Right ventricle myocardium superior (tissue), 1 donor: ENCODE measurements around the gene ATP11A. TPM values are rescaled to one million over a fixed set of nuclear protein-coding genes. Genes with fewer than 3 reads are reported as not detected.
"Not testable (repeated sequence)": the region's sequence is repeated elsewhere in the genome, so short reads cannot be mapped to it uniquely, and the experiment has no call there.

Source experiments
- ATAC-seq: fragments of 200-7000 bp; cut with Tn5 transposase; one replicate; pipeline ENCODE4 v1.9.1; 2020; ENCODE audit warnings: mild to moderate bottlenecking; ENCODE audit not compliant: poor library complexity
- DNase-seq: peaks from one replicate; pipeline ENCODE4 v3.0.0-alpha.2; 2020
- intact Hi-C: fragments of 100-400 bp; cut with DNase I; formaldehyde crosslinking; loops from one replicate; pipeline ENCODE4 v1.11.2; 2022
- total RNA-seq: library from RNA; stranded (reverse); fragmentation: NEBNext Ultra II Directional; extraction: Animal tissue kit (Norgen Biotek cat#: 25700); gene quantifications from one replicate; pipeline ENCODE4 v1.2.1, GENCODE V29; 2021
- donor health status: DM: no; HTN: yes; CAD: no; lungs with severe emphysema.

Gene ATP11A
- total RNA-seq, 1 donor from 2014 or later = 73.6 TPM

DNA sequence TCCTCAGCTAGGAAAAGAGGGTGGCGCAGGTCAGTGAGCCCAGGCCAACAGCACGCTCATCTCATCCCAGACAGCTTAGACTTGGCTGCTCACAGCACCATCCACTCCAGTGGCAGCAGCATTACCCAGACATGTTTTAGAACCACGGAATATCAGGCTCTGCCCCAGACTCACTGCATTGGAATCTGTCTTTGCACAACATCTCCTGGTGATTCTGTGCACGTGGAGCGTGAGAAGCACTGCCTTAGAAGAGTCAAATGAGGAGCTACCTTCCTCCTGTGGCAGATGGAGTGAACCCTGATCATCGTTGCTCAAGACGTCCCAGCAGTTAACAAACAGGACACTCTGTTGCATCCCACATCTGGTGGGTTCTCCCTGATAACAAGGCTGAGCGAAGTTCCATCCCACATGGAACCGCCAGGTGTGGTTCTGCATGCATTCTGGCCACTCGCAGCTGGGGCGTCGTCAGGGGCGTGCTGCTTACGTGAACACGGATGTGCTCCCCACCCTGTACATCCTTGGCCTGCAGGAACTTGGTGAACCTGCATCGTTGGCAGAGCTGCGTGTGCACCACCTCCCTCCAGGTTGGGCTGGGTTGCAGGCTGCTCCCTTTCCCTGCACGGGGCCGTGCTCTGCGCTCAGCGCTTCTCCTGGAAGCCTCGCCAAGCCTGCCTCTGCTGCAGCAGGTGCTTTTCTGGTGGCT is 25.2 kb upstream of the ATP11A start:
- intact Hi-C loops = no loop called here
- ATAC-seq (no peak), DNase-seq (no peak)

DNA sequence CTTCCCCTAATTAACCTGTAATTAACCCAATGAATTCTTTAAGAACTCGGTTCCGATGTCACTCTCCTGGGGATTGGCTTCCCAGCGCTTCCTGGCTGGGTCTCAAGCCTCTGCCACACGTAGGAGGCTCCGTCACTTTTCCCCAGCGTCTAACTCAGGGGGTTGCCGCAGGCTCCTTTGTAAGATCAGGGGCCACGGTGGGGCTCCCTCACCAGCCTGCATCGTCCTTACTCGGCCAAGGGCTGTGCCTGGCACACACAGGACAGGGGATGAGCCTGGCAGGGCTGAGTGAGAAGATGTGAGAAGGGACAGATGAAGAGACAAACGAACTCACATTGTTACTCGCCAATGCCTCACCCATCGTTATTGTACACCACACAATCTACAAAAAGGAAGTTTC is 20.9 kb upstream of the ATP11A start:
- DNase-seq (no peak), ATAC-seq (no peak)
- intact Hi-C loops = no loop called here

DNA sequence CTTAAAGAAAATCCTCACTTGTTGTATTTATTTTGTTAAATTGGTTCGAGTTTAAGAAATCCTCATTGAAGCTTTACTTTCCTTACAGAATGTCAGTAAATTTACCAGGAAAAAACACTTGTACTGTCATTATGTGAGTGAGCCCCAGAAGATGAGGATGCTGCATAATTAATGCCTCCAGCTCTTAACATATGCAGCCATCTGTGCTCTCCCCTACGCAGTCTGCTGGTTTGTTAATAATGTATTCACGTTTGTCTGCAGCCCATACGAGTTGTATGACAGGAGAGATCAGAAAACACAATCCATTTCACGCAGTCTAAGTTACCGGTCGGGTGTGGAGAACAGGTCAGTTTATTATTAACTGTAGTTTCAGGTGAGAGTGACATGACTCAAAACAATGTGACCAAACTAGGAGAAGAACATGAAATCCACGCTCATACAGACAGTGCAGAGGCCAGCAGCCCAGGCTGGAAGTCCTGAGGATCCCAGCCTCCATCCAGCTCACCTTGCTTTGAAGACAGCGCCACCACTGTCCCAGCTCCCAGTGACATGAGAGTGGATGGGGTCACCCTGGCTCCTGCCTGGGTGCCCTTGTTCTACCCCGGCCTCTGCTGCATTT is 19.8 kb upstream of the ATP11A start:
- DNase-seq (no peak), ATAC-seq (no peak)
- intact Hi-C loops = no loop called here

DNA sequence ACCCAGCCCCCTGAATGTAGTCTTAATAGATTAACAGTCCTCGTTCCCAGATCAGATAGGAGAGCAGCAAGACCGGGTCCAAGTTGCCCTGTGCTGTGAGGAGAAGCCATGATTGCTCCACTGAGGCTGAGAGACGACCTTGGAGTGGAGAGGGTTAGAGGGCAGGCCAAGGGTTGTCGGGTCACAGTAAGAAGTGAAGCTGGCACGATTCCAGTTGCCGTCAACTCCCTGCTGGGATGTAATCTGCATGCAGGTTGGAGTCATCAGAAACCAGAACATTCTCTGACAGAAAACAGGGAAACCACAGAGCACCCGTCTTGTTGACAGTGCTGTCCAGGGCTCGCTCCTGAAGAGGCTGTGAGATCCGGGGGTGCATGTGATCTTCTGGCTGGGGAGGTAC is 19.0 kb upstream of the ATP11A start:
- intact Hi-C loops = no loop called here
- DNase-seq (no peak), ATAC-seq (no peak)

DNA sequence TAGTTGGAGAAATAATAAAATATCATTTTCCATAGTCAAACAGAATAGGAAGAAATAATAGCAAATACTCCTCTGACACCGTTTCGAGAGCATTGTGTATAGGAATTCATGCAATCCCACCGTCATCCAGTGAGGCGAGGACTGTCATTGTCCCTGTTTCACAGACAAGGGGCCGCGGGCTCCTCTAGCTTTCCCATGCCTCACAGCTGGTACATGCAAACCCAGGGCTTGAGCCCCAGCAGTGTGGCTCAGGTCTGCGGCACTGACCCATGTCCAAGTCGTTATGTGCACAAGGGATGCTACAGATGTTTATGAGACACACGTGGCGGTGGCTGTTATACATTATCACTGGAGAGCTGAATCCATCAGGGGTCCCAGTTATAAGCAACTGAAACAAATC is 18.5 kb upstream of the ATP11A start:
- ATAC-seq = no peak
- DNase-seq = no peak
- intact Hi-C loops = no loop called here

DNA sequence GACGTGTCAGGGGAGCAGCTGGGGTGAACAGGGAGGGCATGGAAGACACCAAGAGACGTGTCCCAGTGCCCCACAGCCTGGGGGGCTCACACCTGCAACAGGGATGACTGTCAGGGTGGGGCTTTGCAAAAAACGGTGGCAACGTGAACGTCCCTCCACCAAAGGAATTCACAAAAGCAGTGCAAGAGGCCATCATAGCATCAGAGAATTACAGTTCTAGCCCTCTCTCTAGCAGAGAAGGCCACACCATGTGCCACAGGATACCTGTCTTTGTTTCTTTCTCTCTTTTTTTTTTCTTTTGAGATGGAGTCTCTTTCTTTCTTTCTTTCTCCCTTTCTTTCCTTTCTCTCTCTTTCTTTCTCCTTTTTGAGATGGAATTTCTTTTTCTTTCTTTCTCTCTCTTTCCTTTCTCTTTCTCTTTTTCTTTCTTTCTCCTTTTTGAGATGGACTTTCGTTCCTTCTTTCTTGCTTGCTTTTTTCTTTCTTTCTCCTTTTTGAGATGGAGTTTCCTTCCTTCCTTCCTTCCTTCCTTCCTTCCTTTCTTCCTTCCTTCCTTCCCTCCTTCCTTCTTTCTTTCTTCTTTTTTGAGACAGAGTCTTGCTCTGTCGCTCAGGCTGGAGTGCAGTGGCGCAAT is 17.1 kb upstream of the ATP11A start:
- DNase-seq = no peak
- intact Hi-C loops = no loop called here
- no peak for ATAC-seq

DNA sequence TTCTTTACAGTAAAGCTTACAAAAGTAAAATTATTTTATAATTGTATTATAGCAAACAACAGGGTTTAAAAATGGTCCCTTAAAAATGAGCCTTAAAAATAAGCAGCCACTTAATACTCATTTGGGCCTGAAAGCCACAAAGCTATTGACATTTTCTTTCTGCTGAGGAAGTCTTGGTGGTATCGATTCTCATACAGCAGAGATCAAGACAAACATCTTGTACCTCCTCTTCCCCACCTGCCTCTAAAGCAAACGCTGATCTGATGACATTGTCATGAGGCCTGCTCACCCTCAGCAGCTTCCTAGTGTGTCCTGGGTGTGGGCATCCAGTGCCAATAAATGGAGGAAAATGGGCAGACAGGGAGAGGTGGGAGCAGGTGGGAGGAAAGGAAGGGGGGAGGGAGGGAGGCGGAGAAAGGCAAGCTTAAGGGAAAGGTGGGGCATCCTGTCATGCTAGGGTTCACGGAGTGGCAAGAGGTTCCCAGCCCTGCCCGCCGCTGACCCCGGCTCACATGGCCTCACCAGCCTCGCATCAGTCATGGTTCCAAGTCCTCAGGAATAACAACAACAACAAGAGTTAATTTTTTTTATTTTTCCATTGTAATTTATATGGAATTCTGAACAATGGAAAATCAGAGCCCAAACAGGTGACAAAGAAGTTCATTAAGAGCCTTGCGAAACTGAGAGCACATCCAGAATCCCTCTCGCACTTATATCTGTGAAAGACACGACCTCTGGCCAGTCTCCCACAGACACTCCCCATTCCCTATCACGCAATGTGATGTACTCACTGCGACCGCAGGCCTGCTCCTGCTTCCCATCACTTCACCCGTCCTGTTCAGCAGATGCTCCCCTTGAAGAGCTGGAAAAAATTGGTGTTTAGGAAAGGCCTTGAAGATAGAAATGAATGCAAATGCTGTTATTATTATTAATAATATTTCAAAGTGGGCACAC is 15.1 kb upstream of the ATP11A start:
- intact Hi-C loops = no loop called here
- no peak for DNase-seq
- ATAC-seq = no peak

DNA sequence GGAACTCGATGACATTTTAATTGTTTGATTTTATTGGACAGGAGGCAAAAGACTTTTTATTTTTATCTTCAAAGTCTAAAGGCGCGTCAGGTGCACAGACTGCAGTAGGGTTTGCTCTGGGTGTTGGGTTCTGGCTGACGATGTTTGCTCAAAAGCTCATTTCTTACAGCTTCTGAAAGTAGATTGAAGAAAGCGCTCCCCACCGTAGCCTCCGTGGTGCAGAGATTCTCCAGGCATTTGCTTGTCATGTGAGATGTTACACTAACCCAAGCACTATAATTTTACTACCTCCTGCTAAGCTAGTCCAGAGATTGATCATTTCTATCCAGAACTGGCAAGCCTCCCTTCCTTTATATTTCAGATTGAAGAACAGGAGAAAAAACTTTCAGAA is 14.5 kb upstream of the ATP11A start:
- ATAC-seq = no peak
- intact Hi-C loops = no loop called here
- no peak for DNase-seq

DNA sequence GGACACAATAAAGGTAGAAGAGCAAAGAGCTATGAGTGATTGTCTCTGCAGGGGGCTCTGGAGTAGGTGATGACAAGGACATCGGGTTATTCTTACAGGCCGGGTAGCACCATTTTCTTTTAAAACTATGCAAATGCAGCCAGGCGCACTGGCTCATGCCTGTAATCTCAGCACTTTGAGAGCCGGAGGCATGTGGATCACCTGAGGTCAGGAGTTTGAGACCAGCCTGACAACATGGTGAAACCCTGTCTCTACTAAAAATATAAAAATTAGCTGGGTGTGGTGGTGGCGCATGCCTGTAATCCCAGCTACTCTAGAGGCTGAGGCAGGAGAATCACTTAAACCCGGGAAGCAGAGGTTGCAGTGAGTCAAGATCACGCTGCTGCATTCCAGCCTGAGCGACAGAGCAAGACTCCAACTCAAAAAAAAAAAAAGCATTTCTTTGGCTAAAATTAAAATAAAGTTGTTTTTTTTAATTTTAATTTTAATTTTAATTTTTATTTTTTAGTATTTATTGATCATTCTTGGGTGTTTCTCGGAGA is 12.3 kb upstream of the ATP11A start:
- DNase-seq, intact Hi-C loops, ATAC-seq: not testable (repeated sequence)

DNA sequence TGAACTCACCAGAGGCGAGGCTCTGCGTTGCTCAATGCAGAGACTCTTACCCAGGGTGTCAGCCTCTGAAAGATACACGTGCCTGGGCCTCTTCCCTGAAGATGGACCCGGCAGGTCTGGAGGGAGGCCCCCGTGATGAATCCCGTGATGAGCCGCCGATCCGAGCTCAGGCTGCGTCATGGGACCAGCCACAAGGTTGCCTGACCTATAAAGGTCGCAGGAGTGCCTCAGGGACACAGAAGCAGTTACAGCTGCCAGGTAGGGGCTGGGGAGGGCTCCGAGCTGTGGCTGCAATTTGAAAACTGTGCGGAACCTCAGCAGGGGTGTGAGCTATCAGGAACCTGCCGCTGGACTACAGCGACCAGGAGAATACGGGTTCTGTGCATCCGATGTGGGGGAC is 10.5 kb upstream of the ATP11A start:
- DNase-seq (no peak), ATAC-seq (no peak)
- intact Hi-C loops = no loop called here

DNA sequence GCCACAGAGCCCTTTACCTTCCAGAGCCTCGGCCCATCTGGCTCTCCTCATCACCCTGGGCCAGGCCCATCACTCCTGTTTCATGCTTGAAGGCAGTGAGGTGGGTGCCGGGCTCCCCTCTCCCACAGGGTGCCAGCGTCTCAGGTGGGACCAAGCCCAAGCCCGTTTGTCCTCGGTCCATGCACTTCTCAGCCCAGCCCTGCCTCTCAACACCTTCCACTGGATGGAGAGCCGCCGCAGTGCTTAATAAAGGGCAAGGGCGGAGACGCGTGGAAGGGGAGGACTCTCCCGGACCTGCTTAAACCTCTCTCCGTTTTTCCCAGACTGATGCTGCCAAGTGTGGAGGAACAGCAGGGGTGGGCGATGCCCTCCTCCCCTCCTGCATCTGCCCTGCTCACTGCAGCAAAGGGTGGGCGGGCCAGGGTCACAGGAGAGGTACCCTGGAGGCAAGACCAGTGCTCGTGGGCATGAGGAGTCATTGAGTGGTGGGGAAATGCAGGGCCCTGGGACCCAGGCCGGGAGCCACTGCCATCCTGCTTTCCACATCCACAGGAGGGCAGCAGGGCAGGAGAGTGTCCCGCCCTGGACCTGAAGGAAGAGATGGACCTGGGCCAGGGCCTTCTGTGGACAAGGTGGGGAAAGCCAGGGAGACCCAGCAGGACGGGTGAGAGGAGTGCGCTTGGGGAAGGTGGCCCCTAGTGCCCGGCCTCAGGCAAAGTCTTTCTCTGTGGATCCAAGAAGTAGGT is 9.7 kb upstream of the ATP11A start:
- DNase-seq (no peak), ATAC-seq (no peak)
- intact Hi-C loops = no loop called here

DNA sequence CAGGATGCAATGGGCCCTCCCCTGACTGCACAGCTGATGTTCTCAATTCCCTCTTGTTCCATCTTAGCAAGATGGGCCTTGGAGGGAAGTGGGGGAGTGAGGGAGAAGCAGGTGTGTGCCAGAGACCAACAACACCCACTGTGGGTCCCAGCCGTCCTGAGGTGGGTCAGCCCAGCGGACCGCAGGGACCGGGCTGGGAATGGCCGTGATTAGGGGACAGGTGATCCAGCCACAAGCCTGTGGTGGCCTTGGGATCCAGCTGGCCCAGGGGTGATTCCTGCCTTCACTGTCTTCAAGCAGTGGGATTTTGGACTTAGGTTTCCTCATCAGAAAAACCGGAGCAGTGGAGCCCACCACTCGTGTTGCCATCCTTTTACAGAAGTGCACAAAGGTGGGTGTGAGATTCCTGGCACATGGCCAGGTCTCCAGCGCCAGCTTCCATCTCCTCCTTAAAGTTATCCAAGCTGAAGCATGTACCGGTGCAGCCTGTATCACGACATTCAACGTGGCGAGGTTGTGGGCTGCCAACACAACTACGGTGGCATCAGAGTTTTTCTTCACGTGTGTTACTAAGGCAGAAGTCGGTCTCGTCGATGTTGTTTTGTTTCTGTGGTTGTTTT is 9.0 kb upstream of the ATP11A start:
- DNase-seq (no peak), ATAC-seq (no peak)
- intact Hi-C loops = no loop called here

DNA sequence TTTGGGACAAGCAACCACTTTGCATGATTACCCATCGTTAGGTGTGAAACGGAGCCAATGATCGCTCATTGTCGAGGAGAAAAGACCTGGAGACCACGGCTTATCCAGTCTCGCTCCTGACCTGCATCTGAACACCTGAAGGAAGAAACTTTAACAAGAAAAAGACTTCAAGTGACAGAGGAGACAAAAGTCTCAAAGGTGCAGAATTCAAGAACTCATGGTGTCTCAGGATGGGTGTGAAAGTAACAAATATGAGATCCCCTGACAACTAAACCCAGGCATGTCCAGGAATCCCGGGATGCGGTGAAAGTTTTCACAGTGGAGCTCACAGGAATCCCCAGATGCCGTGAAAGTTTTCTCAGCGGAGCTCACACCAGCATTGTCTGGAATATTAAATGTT is 6.3 kb upstream of the ATP11A start:
- intact Hi-C loops = no loop called here
- DNase-seq (no peak), ATAC-seq (no peak)

DNA sequence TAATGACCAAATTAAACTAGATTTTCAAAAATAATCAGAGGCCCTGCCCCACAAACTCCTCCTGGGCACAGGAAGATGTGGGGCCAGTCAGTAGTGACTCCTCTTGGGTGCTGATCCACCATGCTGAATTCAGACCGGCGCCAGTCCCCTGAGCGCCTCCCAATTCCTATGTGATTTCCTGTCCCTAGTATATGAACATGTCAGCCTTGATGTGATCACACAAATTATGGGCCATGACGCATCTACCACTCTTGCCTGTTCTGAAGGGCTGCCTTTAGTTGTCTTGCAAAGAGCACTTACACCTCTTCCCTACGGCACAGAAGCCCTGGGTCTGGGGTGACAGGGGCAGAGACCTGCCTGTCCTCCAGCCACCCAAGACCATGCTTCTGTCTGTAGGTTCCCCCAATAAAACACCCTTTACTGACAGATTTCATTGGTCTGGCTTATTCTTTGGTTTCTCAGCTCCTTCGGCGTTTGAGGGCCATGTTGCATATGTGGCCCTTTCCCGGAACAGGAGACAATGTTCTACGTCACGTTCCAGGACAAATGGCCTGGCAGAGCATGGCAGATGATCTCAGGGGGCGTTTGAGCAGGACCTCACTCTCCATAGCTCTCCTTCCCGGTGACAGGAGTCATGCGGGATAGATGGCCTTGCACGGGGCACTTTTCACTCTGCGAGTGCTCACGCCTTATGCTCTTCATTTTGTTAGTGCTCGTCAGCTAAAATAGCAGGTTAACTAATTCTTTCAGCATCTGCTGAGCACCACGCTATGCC is 5.6 kb upstream of the ATP11A start:
- no peak for ATAC-seq
- intact Hi-C loops = no loop called here
- DNase-seq = no peak

DNA sequence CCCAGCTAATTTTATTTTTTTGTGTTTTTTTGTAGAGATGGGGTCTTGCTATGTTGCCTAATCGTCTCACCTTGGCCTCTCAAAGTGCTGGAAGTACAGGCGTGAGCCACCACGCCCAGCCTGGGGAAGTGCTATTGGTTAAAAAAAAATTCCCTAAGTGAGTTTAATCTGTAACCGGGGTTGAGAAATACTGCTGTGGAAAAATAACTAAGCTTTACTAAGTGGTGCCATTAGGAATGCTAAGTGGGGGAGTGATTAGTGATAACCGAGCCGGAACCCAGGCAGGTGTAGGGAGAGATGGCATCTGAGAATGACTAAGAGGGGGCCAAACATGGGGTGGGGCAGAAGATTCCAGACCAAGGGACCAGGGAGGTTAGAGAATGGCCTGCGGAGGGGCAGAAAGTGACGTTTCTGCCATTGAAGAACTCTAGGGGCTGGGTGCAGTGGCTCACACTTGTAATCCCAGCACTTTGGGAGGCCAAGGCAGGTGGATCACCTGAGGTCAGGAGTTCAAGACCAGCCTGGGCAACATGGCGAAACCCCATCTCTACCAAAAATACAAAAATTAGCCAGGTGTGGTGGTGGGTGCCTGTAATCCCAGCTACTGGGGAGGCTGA is 4.5 kb upstream of the ATP11A start:
- intact Hi-C loops, ATAC-seq, DNase-seq: not testable (repeated sequence)

DNA sequence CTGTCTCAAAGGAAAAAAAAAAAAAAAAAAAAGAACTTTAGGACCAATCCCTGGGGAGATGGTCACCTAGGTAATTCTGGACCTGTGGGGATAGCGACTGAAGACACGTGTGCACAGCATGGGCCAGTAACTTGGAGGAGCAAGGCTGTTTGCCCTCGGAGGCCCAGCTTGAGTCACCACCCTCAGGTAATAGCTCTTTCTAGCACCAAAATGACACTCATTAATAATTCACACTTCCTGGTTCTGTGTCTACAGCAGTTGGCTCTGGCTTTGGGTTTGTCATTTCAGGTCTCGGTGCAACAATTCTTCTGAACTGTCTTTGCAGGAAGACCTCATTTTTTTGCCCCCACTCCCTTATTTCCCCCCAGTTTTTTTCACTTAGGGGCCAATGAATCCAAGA is 3.9 kb upstream of the ATP11A start:
- ATAC-seq (no peak), DNase-seq (no peak)
- intact Hi-C loops = no loop called here

DNA sequence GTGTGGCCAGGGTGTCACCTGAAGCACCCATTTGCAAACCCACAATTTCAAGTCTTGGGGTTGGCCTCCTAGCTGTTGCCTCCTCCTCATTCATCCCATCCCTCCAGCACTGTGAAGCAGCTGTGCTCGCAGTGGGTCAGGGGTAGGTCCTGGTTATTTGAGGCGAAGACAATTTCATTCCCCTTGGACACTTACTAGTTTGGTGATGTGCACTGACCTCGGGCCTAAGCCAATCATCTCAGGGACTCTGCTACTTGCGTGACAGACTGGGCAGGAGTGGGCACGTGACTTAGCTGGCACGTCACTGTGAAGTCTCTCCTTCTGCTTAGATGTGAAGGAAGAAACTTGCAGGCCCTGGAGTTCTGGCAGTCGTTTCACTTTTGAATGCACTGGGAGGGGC is 3.5 kb upstream of the ATP11A start:
- no peak for ATAC-seq
- DNase-seq = no peak
- intact Hi-C loops = no loop called here
